K562 (cell line): ENCODE data around the gene THAP12. TPM values are rescaled to one million over a fixed set of nuclear protein-coding genes. Genes with fewer than 3 reads are reported as not detected.
A peak's percentile ranks its signal among the peaks of the same experiment; 100 is the strongest.

Experiments
- EP300 ChIP-seq: IDR thresholded peaks from 2 replicates; pipeline ENCODE4 v1.6.1; 2012; ENCODE audit warnings: low read length, improper control_type of control experiment
- EP400 ChIP-seq: fragments of 450-650 bp; IDR thresholded peaks from 2 replicates; pipeline ENCODE4 v1.6.1; 2017; ENCODE audit warnings: antibody characterized with exemption, mild to moderate bottlenecking, moderate library complexity
- JUNB ChIP-seq: fragments of 450-650 bp; formaldehyde crosslinking; conservative IDR thresholded peaks from 2 replicates; pipeline ENCODE4 v1.4.0; 2020; ENCODE audit warnings: mild to moderate bottlenecking
- LCOR ChIP-seq: sonication (generic); formaldehyde crosslinking; IDR thresholded peaks from 2 replicates; pipeline ENCODE4 v1.8.0; 2022; ENCODE audit warnings: mild to moderate bottlenecking, missing genetic modification reagents
- NCOA2 ChIP-seq, 2 experiments: fragments of 450-650 bp; IDR thresholded peaks; 2 replicates each; pipeline ENCODE4 v1.6.1; 2018; ENCODE audit warnings: mild to moderate bottlenecking in 2 of 2, moderate library complexity in 1 of 2; ENCODE audit not compliant: partially characterized antibody in 2 of 2
- PHB ChIP-seq: fragments of 250-450 bp; sonication (Bioruptor Pico); IDR thresholded peaks from 2 replicates; pipeline ENCODE4 v1.5.0; 2021
- RBM25 ChIP-seq: fragments of 200-400 bp; formaldehyde crosslinking; IDR thresholded peaks from 2 replicates; pipeline ENCODE4 v1.6.1; 2018; ENCODE audit warnings: low read length, low read depth, moderate library complexity; ENCODE audit not compliant: severe bottlenecking
- RBM39 ChIP-seq: fragments of 200-400 bp; formaldehyde crosslinking; optimal IDR thresholded peaks from 2 replicates; pipeline ENCODE3; 2018; ENCODE audit warnings: low read depth, low read length
- SAFB ChIP-seq: fragments of 200-400 bp; formaldehyde crosslinking; IDR thresholded peaks from 2 replicates; pipeline ENCODE4 v1.6.1; 2017; ENCODE audit warnings: low read depth, low read length, borderline replicate concordance
- SIN3A ChIP-seq, 2 experiments: fragments of 150-350 bp in 1 of 2; IDR thresholded peaks; 2 replicates each; pipeline ENCODE4 v1.6.1; 2011 to 2016; ENCODE audit warnings: borderline replicate concordance in 2 of 2, low read depth in 2 of 2, low read length in 2 of 2, mild to moderate bottlenecking in 2 of 2, moderate library complexity in 2 of 2; ENCODE audit not compliant: control insufficient read depth in 1 of 2
- ZBTB49 ChIP-seq: sonication (generic); formaldehyde crosslinking; IDR thresholded peaks from 2 replicates; pipeline ENCODE4 v1.8.0; 2022; ENCODE audit warnings: missing genetic modification reagents, mild to moderate bottlenecking, borderline replicate concordance
- ZNF146 ChIP-seq: IDR thresholded peaks from one replicate; pipeline ENCODE4 v1.6.1; 2018; ENCODE audit warnings: missing compliant biosample characterization; ENCODE audit not compliant: unreplicated experiment
- ZNF24 ChIP-seq: fragments of 450-650 bp; IDR thresholded peaks from 2 replicates; pipeline ENCODE4 v1.6.1; 2016
- ZNF609 ChIP-seq: sonication (generic); formaldehyde crosslinking; IDR thresholded peaks from 2 replicates; pipeline ENCODE4 v1.8.1; 2023; ENCODE audit warnings: missing genetic modification reagents, mild to moderate bottlenecking, borderline replicate concordance
- ZNF740 ChIP-seq, 3 experiments: fragments of 200-800 bp in 1 of 3; sonication (Bioruptor generic) in 1 of 3; sonication (generic) in 1 of 3; formaldehyde crosslinking in 1 of 3; IDR thresholded peaks; 2 replicates each; pipeline versions ENCODE4 v1.6.1 to v1.8.0; 2016 to 2022; ENCODE audit warnings: mild to moderate bottlenecking in 2 of 3, missing compliant biosample characterization in 2 of 3, missing genetic modification characterization in 2 of 3, missing genetic modification reagents in 1 of 3
- polyA plus RNA-seq, 8 experiments: library from polyadenylated mRNA; depleted of rRNA in 4 of 8; stranded (reverse) in 5 of 8; unstranded in 3 of 8; fragments of >200 nt; fragmentation: Nextera tagmentation in 2 of 8; fragmentation: Illumina TruSeq in 1 of 8; extraction: Ambion mirVana in 2 of 8; extraction: Trizol in 1 of 8; gene quantifications; 2 replicates each; pipeline versions ENCODE4 v1.2.1 to v1.2.3, GENCODE V29; 2011 to 2014; ENCODE audit warnings: inconsistent platforms in 1 of 8, missing spikeins in 1 of 8
- total RNA-seq, 7 experiments: library from RNA; depleted of rRNA in 6 of 7; stranded (reverse); fragments of >200 nt in 6 of 7; fragmentation: Illumina TruSeq in 2 of 7; extraction: Trizol in 2 of 7; gene quantifications; 2 replicates each; pipeline versions ENCODE4 v1.2.1 to v1.2.3, GENCODE V29; 2011 to 2021; ENCODE audit warnings: low replicate concordance in 1 of 7

Gene THAP12
- total and polyA plus RNA-seq, 9 of the 15 experiments (the other 6 are each of a cell fraction or from before 2014, with no cell fraction given) = 28.1 to 103 (median 57.8) TPM

- TF ChIP-seq ZNF609 (CRISPR knock-in tag) = no peak
- TF ChIP-seq ZBTB49 (CRISPR knock-in tag) = no peak
- no peak for TF ChIP-seq PHB (CRISPR knock-in tag)
- no peak for TF ChIP-seq JUNB (CRISPR knock-in tag)
- no peak for TF ChIP-seq ZNF24
- no peak for TF ChIP-seq EP300
- TF ChIP-seq RBM25 = peak; percentile 83
- peak; percentile 52; the same call in 1 of the 2 replicates for TF ChIP-seq LCOR (CRISPR knock-in tag)
- TF ChIP-seq EP400 = no peak
- TF ChIP-seq ZNF146 (CRISPR knock-in tag) = no peak
- no peak for TF ChIP-seq RBM39
- peak; percentile 37; the same call in 1 of the 2 replicates for TF ChIP-seq SAFB
- no peak for TF ChIP-seq NCOA2 (IDR thresholded peaks at IDR 0.05; ENCODE audit: partially characterized antibody in 2 of 2)
- peak; percentile 64; the same call in 1 of the 2 replicates for TF ChIP-seq ZNF740 (CRISPR knock-in tag; IDR thresholded peaks at IDR 0.05)
- TF ChIP-seq ZNF740 (tag; IDR thresholded peaks at IDR 0.05) = 0 out of 4 replicates have a peak, but pooled peaks of 1 of the 2 experiments have one; percentile 43
- 0 out of 4 replicates have a peak, but pooled peaks of 1 of the 2 experiments have one; percentile 33 for TF ChIP-seq SIN3A (IDR thresholded peaks at IDR 0.05; ENCODE audit: borderline replicate concordance in 2 of 2, control insufficient read depth in 1 of 2, low read depth in 2 of 2, low read length in 2 of 2)
Observed at GRCh38 chr11:76380159-76380976, 564 bp downstream of the THAP12 start (continued).
